Measurements from ENCODE around the gene VAMP4. TPM values are rescaled to one million over a fixed set of nuclear protein-coding genes. Genes with fewer than 3 reads are reported as not detected.

The VAMP4 gene
- total RNA-seq, 4 donors from 2014 or later: 5.0 to 16.9 (median 7.4) TPM

DNA sequence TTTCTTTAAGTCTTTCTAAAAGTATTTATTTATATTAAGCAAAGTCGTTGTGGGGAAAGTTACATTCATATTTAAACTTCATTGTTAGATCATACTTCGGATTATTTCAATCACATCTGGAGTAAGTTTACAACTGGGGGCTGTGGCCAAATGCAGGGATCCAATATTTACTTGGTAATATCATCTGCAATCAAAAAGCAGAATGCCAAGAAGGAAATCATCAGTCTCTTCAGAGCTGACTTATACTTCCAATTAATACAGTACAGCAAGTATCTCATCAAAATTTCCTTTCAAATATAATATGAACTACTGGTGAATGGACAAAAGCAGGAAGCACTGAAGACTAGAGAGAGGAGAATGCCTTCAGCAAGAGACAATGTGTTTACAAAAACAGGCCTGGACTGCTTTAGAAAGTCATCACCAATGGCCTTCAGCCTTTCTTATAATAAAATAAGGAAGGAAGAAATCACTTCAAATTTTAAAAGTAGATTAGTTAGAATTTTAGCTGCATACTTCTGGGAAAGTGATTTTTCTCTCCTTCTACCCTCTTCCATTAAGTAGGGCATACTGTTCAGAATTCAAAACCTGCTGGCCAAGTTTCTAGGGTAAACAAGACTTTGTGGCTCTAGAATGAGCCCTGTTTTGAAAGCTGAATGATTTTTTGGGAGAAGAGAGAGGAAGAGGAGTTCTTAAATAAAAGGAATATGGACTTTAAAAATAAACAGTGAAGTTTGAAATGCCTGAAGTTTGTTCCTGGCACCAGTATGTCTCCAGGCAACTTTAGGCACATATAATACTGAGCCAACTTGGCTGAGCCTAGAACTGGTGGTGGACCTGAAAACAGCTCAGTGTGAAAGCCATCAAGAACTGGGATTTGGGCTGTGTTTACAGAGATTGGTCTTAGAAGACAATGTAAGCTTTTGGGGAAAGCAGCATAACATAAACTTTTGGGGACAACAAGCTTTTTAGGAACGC, 67.1 kb downstream of the VAMP4 start:
- no peak for TF ChIP-seq CTCF (IDR thresholded peaks at IDR 0.05)
- DNase-seq (ENCODE audit: low spot score) (no peak), ATAC-seq (ENCODE audit: low FRiP score) (no peak)

- no peak for TF ChIP-seq CTCF (IDR thresholded peaks at IDR 0.05)
- DNase-seq (ENCODE audit: low spot score): no peak
- ATAC-seq (ENCODE audit: low FRiP score): no peak
These were observed 71.1 kb downstream of the VAMP4 start for GRCh38 chr1:171670739-171671138.

GRCh38 chr1:171668372-171668771, 73.5 kb downstream of the VAMP4 start:
- no peak for TF ChIP-seq CTCF (IDR thresholded peaks at IDR 0.05)
- ATAC-seq (ENCODE audit: low FRiP score) (no peak), DNase-seq (ENCODE audit: low spot score) (no peak)

- no peak for ATAC-seq (ENCODE audit: low FRiP score)
- TF ChIP-seq CTCF (IDR thresholded peaks at IDR 0.05): no peak
- DNase-seq (ENCODE audit: low spot score): no peak
These were observed 75.6 kb downstream of the VAMP4 start for GRCh38 chr1:171666114-171666769.

- ATAC-seq (ENCODE audit: low FRiP score) (no peak), DNase-seq (ENCODE audit: low spot score) (no peak)
- TF ChIP-seq CTCF (IDR thresholded peaks at IDR 0.05): no peak
These were observed 76.9 kb downstream of the VAMP4 start for GRCh38 chr1:171664976-171665375.

DNA sequence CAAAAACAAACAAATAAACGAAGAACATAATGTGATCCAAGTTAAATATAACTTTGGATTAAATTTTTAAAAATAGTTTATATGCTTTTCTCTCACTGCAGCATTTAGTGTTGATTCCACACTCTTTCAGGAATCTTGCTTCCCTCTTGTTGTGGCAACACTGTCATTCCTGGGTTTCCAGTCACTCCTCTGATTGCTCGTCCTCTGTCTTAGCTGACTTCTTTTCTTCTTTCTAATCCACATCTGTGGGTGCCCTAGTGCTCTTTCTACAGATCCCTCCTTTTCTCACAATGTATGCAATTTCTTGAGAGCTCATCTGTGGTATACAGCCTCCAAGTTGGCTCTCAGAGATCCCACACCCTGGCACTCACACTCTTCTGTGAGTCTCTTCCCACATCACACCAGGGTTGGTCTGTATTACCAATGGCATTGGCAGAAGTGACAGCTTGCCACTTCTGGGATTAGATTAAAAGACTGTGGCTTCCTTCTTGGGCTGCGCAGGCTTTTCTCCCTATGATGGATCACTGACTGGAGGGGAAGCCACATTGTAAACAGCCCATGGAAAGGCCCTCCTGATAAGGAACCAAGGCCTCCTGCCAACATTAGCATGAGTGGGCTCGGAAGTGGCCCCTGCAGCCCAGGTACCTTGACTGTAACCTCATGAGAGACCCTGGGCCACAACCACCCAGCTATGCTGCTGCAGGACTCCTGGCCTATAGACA, 77.8 kb downstream of the VAMP4 start:
- TF ChIP-seq CTCF (IDR thresholded peaks at IDR 0.05): no peak
- no peak for DNase-seq (ENCODE audit: low spot score)
- ATAC-seq (ENCODE audit: low FRiP score): no peak
